Body of pancreas (tissue), 4 donors: ENCODE data around the gene CEACAM5.

Source experiments
- CTCF ChIP-seq, 7 experiments: fragments of 450-650 bp in 4 of 7; fragments of 200-600 bp in 3 of 7; sonication (generic) in 3 of 7; IDR thresholded peaks; one replicate each; pipeline ENCODE4 v1.5.1; 2016 to 2019; ENCODE audit warnings: antibody characterized with exemption in 7 of 7
- POLR2A ChIP-seq, 3 donors: fragments of 450-650 bp; IDR thresholded peaks; one replicate each; pipeline ENCODE4 v1.6.1; 2016; ENCODE audit warnings: antibody characterized with exemption in 3 of 3, mild to moderate bottlenecking in 2 of 3

- TF ChIP-seq CTCF (IDR thresholded peaks at IDR 0.05) (no peak), POLR2A (IDR thresholded peaks at IDR 0.05) (no peak)
Observed at GRCh38 chr19:41690801-41691065, 17.7 kb upstream of the CEACAM5 start.
